K562 (cell line): Measurements from ENCODE around the gene ATG7. TPM values are rescaled to one million over a fixed set of nuclear protein-coding genes. Genes with fewer than 3 reads are reported as not detected.

Experiments
- BCL6 ChIP-seq: fragments of 250-450 bp; sonication (Bioruptor Pico); IDR thresholded peaks from 2 replicates; pipeline ENCODE4 v1.4.0; 2020
- CREBBP ChIP-seq: IDR thresholded peaks from one replicate; pipeline ENCODE4 v1.6.1; 2012; ENCODE audit warnings: low read depth, mild to moderate bottlenecking, control low read depth, inconsistent platforms, low read length
- ELF4 ChIP-seq: fragments of 450-650 bp; formaldehyde crosslinking; IDR thresholded peaks from 2 replicates; pipeline ENCODE4 v1.4.0; 2022; ENCODE audit warnings: missing genetic modification characterization
- FOXA3 ChIP-seq, 2 experiments: fragments of 450-650 bp in 1 of 2; sonication (generic) in 1 of 2; formaldehyde crosslinking; IDR thresholded peaks in 1 of 2; conservative IDR thresholded peaks in 1 of 2; 2 replicates each; pipeline versions ENCODE4 v1.4.0 to v1.8.0; 2020 to 2022; ENCODE audit warnings: mild to moderate bottlenecking in 2 of 2, missing genetic modification reagents in 1 of 2
- HDAC1 ChIP-seq, 2 experiments: fragments of 450-650 bp; IDR thresholded peaks; 2 replicates each; pipeline ENCODE4 v1.6.1; 2016 to 2017; ENCODE audit warnings: inconsistent platforms in 1 of 2, mild to moderate bottlenecking in 1 of 2, moderate library complexity in 1 of 2
- ILK ChIP-seq: fragments of 450-650 bp; IDR thresholded peaks from 2 replicates; pipeline ENCODE4 v1.6.1; 2016; ENCODE audit warnings: missing genetic modification characterization, low read depth, mild to moderate bottlenecking, missing compliant biosample characterization, moderate library complexity, borderline replicate concordance
- NUFIP1 ChIP-seq: fragments of 450-650 bp; IDR thresholded peaks from 2 replicates; pipeline ENCODE4 v1.6.1; 2018; ENCODE audit not compliant: partially characterized antibody
- POLR3A ChIP-seq: IDR thresholded peaks from 2 replicates; pipeline ENCODE4 v1.6.1; 2011; ENCODE audit warnings: borderline replicate concordance, mild to moderate bottlenecking, moderate library complexity; ENCODE audit not compliant: insufficient read length, insufficient read depth; ENCODE audit errors: extremely low read depth
- RBM15 ChIP-seq: fragments of 200-400 bp; formaldehyde crosslinking; IDR thresholded peaks from 2 replicates; pipeline ENCODE4 v1.6.1; 2018; ENCODE audit warnings: mild to moderate bottlenecking, low read length, moderate library complexity; ENCODE audit not compliant: insufficient read depth
- RNF219 ChIP-seq: fragments of 250-450 bp; sonication (Bioruptor Pico); IDR thresholded peaks from 2 replicates; pipeline ENCODE4 v1.5.0; 2022; ENCODE audit warnings: mild to moderate bottlenecking
- SAFB2 ChIP-seq: fragments of 200-400 bp; formaldehyde crosslinking; IDR thresholded peaks from 2 replicates; pipeline ENCODE4 v1.6.1; 2018; ENCODE audit warnings: borderline replicate concordance, low read length, low read depth, moderate library complexity; ENCODE audit not compliant: severe bottlenecking
- SLC30A9 ChIP-seq: fragments of 250-450 bp; sonication (Bioruptor Pico); IDR thresholded peaks from 2 replicates; pipeline ENCODE4 v1.8.0; 2022; ENCODE audit warnings: mild to moderate bottlenecking, moderate library complexity
- SMAD2 ChIP-seq: fragments of 150-350 bp; IDR thresholded peaks from 2 replicates; pipeline ENCODE4 v1.6.1; 2014; ENCODE audit warnings: low read depth, mild to moderate bottlenecking, low read length
- SMARCC2 ChIP-seq: fragments of 450-650 bp; IDR thresholded peaks from 2 replicates; pipeline ENCODE4 v1.6.1; 2017; ENCODE audit warnings: antibody characterized with exemption, moderate library complexity, mild to moderate bottlenecking, low read depth
- SNRNP70 ChIP-seq: fragments of 200-400 bp; formaldehyde crosslinking; optimal IDR thresholded peaks from 2 replicates; pipeline ENCODE3; 2017; ENCODE audit warnings: low read depth, low read length
- SREBF2 ChIP-seq: sonication (generic); formaldehyde crosslinking; IDR thresholded peaks from 2 replicates; pipeline ENCODE4 v1.4.0; 2020; ENCODE audit warnings: mild to moderate bottlenecking, missing genetic modification reagents
- ZNF134 ChIP-seq: fragments of 250-450 bp; sonication (Bioruptor Pico); conservative IDR thresholded peaks from 2 replicates; pipeline ENCODE4 v1.4.0; 2020
- ZNF165 ChIP-seq: fragments of 250-450 bp; sonication (Bioruptor Pico); IDR thresholded peaks from 2 replicates; pipeline ENCODE4 v1.4.0; 2020; ENCODE audit warnings: borderline replicate concordance
- ZNF444 ChIP-seq: fragments of 250-450 bp; sonication (Bioruptor Pico); IDR thresholded peaks from 2 replicates; pipeline ENCODE4 v1.4.0; 2020; ENCODE audit warnings: mild to moderate bottlenecking, moderate library complexity
- polyA plus RNA-seq, 8 experiments: library from polyadenylated mRNA; depleted of rRNA in 4 of 8; stranded (reverse) in 5 of 8; unstranded in 3 of 8; fragments of >200 nt; fragmentation: Nextera tagmentation in 2 of 8; fragmentation: Illumina TruSeq in 1 of 8; extraction: Ambion mirVana in 2 of 8; extraction: Trizol in 1 of 8; gene quantifications; 2 replicates each; pipeline versions ENCODE4 v1.2.1 to v1.2.3, GENCODE V29; 2011 to 2014; ENCODE audit warnings: inconsistent platforms in 1 of 8, missing spikeins in 1 of 8
- total RNA-seq, 7 experiments: library from RNA; depleted of rRNA in 6 of 7; stranded (reverse); fragments of >200 nt in 6 of 7; fragmentation: Illumina TruSeq in 2 of 7; extraction: Trizol in 2 of 7; gene quantifications; 2 replicates each; pipeline versions ENCODE4 v1.2.1 to v1.2.3, GENCODE V29; 2011 to 2021; ENCODE audit warnings: low replicate concordance in 1 of 7
- TF ChIP-seq, protein P1 (sequence below): fragments of 450-650 bp; IDR thresholded peaks from one replicate; pipeline ENCODE4 v1.6.1; 2018; ENCODE audit warnings: mild to moderate bottlenecking, moderate library complexity; ENCODE audit not compliant: partially characterized antibody
- TF ChIP-seq, protein P2 (sequence below), 2 experiments: fragments of 450-650 bp in 1 of 2; sonication (generic) in 1 of 2; formaldehyde crosslinking; conservative IDR thresholded peaks; 2 replicates each; pipeline versions ENCODE4 v1.4.0 to v1.8.1; 2020 to 2022; ENCODE audit warnings: mild to moderate bottlenecking in 1 of 2, missing genetic modification reagents in 1 of 2
- TF ChIP-seq, protein P3 (sequence below): IDR thresholded peaks from 3 replicates; pipeline ENCODE4 v1.6.1; 2011; ENCODE audit warnings: borderline replicate concordance, mild to moderate bottlenecking; ENCODE audit not compliant: insufficient read length, insufficient read depth

Gene ATG7
- total and polyA plus RNA-seq, 9 of the 15 experiments (the other 6 are each of a cell fraction or from before 2014, with no cell fraction given): 18.3 to 45.3 (median 33.6) TPM

- TF ChIP-seq SAFB2 (no peak), SREBF2 (CRISPR knock-in tag) (no peak), ILK (tag) (no peak), RNF219 (no peak), SMAD2 (no peak), POLR3A (no peak), SNRNP70 (no peak), BCL6 (no peak), CREBBP (no peak), FOXA3 (CRISPR knock-in tag; conservative IDR thresholded peaks at IDR 0.05 in 1 of 2, IDR thresholded peaks at IDR 0.05 in 1 of 2) (no peak), ZNF444 (CRISPR knock-in tag) (no peak), SLC30A9 (CRISPR knock-in tag) (no peak), ELF4 (peak; percentile 95), ZNF165 (CRISPR knock-in tag) (no peak), ZNF134 (CRISPR knock-in tag) (no peak), RBM15 (no peak), HDAC1 (IDR thresholded peaks at IDR 0.05) (peak in 1 of 2 experiments; percentile 92; a peak in 2 of 4 replicates), NUFIP1 (no peak), SMARCC2 (no peak)
- TF ChIP-seq, protein P1, sequence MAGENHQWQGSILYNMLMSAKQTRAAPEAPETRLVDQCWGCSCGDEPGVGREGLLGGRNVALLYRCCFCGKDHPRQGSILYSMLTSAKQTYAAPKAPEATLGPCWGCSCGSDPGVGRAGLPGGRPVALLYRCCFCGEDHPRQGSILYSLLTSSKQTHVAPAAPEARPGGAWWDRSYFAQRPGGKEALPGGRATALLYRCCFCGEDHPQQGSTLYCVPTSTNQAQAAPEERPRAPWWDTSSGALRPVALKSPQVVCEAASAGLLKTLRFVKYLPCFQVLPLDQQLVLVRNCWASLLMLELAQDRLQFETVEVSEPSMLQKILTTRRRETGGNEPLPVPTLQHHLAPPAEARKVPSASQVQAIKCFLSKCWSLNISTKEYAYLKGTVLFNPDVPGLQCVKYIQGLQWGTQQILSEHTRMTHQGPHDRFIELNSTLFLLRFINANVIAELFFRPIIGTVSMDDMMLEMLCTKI: no peak
- TF ChIP-seq, protein P2, sequence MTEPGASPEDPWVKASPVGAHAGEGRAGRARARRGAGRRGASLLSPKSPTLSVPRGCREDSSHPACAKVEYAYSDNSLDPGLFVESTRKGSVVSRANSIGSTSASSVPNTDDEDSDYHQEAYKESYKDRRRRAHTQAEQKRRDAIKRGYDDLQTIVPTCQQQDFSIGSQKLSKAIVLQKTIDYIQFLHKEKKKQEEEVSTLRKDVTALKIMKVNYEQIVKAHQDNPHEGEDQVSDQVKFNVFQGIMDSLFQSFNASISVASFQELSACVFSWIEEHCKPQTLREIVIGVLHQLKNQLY (CRISPR knock-in tag; conservative IDR thresholded peaks at IDR 0.05): no peak
- TF ChIP-seq, protein P3, sequence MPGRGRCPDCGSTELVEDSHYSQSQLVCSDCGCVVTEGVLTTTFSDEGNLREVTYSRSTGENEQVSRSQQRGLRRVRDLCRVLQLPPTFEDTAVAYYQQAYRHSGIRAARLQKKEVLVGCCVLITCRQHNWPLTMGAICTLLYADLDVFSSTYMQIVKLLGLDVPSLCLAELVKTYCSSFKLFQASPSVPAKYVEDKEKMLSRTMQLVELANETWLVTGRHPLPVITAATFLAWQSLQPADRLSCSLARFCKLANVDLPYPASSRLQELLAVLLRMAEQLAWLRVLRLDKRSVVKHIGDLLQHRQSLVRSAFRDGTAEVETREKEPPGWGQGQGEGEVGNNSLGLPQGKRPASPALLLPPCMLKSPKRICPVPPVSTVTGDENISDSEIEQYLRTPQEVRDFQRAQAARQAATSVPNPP: no peak
Observed at GRCh38 chr3:11271986-11272904, at the start of gene ATG7 (continued).
